ENCODE data around the gene ZNF135.

DNA sequence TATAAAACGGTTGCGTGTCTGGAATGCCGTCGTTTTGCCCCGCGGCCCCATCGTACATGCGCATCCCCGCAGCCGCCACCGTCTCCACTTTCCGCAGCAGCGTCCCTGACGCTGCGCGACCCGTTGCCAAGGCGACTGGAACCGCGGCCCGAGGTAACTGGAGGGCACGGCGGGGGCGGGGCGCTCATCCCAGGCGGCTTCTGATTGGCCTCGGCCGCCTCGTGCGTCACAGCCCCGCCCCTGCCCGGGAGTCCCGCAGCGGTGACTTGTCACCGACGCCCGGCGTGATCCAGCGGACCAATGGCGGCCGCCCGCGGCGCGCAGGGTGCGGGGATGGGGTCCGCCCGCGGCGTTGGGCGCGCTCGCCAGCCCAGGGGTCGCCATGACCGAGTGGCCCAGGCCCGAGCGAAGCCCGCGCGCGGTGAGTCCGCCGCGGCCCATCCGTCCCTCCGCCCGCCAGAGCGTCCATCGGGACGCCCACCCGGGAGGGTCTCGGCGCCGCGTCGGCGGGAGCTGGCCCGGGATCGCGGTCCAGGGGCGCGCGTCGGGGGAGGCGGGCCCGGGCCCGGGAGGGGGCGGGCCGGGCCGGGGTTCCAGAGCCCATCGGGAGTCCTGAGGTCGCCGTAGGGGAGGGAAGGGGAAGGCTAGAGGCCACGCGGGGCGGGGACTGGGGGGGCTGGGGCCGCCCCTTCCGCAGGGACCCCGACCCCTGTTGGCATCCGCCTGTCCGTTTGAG, 25.2 kb upstream of the ZNF135 start, which contains the start of gene ZSCAN1:
- TF ChIP-seq, protein P1, sequence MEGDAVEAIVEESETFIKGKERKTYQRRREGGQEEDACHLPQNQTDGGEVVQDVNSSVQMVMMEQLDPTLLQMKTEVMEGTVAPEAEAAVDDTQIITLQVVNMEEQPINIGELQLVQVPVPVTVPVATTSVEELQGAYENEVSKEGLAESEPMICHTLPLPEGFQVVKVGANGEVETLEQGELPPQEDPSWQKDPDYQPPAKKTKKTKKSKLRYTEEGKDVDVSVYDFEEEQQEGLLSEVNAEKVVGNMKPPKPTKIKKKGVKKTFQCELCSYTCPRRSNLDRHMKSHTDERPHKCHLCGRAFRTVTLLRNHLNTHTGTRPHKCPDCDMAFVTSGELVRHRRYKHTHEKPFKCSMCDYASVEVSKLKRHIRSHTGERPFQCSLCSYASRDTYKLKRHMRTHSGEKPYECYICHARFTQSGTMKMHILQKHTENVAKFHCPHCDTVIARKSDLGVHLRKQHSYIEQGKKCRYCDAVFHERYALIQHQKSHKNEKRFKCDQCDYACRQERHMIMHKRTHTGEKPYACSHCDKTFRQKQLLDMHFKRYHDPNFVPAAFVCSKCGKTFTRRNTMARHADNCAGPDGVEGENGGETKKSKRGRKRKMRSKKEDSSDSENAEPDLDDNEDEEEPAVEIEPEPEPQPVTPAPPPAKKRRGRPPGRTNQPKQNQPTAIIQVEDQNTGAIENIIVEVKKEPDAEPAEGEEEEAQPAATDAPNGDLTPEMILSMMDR (conservative IDR thresholded peaks at IDR 0.05; ENCODE audit: low read depth, low read length), result no peak
- no peak for TF ChIP-seq EZH2phosphoT487 (IDR thresholded peaks at IDR 0.05; ENCODE audit: borderline replicate concordance, low read length)

All from PC-3 (cell line).